ENCODE results near the gene SCN10A. TPM values are rescaled to one million over a fixed set of nuclear protein-coding genes. Genes with fewer than 3 reads are reported as not detected.

The SCN10A gene
- total and polyA plus RNA-seq, 9 of the 15 experiments (the other 6 are each of a cell fraction or from before 2014, with no cell fraction given), result not detected

DNA sequence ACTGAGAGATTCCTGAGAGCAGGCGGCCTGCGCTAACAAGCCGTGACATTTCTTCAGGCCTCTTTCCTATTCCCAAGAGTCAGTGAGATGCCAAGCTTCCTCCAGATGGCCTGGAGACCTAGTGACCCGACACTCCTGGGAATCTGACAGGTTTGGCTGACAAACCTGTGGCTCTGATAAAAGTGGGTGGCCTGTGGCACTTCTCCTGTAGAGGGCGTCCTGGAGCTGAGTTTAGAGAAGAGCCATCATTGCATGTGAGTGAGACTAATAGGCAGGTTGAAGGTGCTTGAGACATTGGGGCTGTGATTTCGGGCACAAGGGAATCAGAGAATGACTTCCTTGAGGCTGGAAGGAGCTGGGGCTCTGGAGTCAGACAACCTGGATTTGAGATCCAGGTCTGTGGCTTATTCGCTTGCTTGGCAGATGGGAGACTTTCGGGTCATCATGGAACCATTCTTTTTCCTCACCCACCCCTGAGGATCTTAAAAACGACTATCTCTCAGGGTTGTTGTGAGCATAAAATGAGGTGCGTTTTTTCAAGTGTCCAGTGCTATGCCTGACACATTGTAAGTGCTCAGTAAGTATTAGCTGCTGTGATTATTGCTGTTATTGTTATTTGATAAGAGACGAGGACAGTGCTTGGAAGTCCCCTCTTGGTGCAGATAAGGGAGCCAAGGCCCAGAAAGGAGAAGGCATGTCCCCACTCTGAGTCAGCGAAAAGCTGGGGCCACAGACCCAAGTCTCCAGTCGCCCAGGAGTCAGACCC lies 77.2 kb downstream of the SCN10A start (continued):
- TF ChIP-seq, protein P1, sequence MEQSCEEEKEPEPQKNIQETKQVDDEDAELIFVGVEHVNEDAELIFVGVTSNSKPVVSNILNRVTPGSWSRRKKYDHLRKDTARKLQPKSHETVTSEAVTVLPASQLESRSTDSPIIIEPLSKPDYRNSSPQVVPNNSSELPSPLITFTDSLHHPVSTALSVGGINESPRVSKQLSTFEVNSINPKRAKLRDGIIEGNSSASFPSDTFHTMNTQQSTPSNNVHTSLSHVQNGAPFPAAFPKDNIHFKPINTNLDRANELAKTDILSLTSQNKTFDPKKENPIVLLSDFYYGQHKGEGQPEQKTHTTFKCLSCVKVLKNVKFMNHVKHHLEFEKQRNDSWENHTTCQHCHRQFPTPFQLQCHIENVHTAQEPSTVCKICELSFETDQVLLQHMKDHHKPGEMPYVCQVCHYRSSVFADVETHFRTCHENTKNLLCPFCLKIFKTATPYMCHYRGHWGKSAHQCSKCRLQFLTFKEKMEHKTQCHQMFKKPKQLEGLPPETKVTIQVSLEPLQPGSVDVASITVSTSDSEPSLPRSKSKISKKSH (CRISPR knock-in tag; IDR thresholded peaks at IDR 0.05), result no peak
- TF ChIP-seq PYGO2 (tag; IDR thresholded peaks at IDR 0.05) (no peak), TEAD2 (tag; IDR thresholded peaks at IDR 0.05) (no peak), PCBP2 (IDR thresholded peaks at IDR 0.05; ENCODE audit: low read depth, low read length, poor library complexity, severe bottlenecking) (no peak), KDM1A (IDR thresholded peaks at IDR 0.05) (peak; percentile 48 to 58; a peak in 2 of 4 replicates), ZNF184 (CRISPR knock-in tag; IDR thresholded peaks at IDR 0.05) (no peak), NFE2 (IDR thresholded peaks at IDR 0.05; ENCODE audit: low read depth) (peak; percentile 62; the same call in 1 of the 2 replicates), CREBBP (IDR thresholded peaks at IDR 0.05; ENCODE audit: low read depth, low read length) (no peak), DPF2 (IDR thresholded peaks at IDR 0.05) (0 out of 2 replicates have a peak, but pooled peaks have one; percentile 20), NCOA4 (IDR thresholded peaks at IDR 0.05; ENCODE audit: partially characterized antibody) (no peak)
- TF ChIP-seq, protein P2, sequence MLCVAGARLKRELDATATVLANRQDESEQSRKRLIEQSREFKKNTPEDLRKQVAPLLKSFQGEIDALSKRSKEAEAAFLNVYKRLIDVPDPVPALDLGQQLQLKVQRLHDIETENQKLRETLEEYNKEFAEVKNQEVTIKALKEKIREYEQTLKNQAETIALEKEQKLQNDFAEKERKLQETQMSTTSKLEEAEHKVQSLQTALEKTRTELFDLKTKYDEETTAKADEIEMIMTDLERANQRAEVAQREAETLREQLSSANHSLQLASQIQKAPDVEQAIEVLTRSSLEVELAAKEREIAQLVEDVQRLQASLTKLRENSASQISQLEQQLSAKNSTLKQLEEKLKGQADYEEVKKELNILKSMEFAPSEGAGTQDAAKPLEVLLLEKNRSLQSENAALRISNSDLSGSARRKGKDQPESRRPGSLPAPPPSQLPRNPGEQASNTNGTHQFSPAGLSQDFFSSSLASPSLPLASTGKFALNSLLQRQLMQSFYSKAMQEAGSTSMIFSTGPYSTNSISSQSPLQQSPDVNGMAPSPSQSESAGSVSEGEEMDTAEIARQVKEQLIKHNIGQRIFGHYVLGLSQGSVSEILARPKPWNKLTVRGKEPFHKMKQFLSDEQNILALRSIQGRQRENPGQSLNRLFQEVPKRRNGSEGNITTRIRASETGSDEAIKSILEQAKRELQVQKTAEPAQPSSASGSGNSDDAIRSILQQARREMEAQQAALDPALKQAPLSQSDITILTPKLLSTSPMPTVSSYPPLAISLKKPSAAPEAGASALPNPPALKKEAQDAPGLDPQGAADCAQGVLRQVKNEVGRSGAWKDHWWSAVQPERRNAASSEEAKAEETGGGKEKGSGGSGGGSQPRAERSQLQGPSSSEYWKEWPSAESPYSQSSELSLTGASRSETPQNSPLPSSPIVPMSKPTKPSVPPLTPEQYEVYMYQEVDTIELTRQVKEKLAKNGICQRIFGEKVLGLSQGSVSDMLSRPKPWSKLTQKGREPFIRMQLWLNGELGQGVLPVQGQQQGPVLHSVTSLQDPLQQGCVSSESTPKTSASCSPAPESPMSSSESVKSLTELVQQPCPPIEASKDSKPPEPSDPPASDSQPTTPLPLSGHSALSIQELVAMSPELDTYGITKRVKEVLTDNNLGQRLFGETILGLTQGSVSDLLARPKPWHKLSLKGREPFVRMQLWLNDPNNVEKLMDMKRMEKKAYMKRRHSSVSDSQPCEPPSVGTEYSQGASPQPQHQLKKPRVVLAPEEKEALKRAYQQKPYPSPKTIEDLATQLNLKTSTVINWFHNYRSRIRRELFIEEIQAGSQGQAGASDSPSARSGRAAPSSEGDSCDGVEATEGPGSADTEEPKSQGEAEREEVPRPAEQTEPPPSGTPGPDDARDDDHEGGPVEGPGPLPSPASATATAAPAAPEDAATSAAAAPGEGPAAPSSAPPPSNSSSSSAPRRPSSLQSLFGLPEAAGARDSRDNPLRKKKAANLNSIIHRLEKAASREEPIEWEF (CRISPR knock-in tag; IDR thresholded peaks at IDR 0.05), result no peak
- TF ChIP-seq, protein P3, sequence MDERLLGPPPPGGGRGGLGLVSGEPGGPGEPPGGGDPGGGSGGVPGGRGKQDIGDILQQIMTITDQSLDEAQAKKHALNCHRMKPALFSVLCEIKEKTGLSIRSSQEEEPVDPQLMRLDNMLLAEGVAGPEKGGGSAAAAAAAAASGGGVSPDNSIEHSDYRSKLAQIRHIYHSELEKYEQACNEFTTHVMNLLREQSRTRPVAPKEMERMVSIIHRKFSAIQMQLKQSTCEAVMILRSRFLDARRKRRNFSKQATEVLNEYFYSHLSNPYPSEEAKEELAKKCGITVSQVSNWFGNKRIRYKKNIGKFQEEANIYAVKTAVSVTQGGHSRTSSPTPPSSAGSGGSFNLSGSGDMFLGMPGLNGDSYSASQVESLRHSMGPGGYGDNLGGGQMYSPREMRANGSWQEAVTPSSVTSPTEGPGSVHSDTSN (CRISPR knock-in tag; IDR thresholded peaks at IDR 0.05; ENCODE audit: low read depth), result 0 out of 2 replicates have a peak, but pooled peaks have one; percentile 4
- TF ChIP-seq, protein P3 (tag; conservative IDR thresholded peaks at IDR 0.05; ENCODE audit: low read depth), result no peak
- TF ChIP-seq, protein P4, sequence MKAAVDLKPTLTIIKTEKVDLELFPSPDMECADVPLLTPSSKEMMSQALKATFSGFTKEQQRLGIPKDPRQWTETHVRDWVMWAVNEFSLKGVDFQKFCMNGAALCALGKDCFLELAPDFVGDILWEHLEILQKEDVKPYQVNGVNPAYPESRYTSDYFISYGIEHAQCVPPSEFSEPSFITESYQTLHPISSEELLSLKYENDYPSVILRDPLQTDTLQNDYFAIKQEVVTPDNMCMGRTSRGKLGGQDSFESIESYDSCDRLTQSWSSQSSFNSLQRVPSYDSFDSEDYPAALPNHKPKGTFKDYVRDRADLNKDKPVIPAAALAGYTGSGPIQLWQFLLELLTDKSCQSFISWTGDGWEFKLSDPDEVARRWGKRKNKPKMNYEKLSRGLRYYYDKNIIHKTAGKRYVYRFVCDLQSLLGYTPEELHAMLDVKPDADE (conservative IDR thresholded peaks at IDR 0.05; ENCODE audit: control insufficient read depth, low read depth, low read length), result no peak
- TF ChIP-seq, protein P5, sequence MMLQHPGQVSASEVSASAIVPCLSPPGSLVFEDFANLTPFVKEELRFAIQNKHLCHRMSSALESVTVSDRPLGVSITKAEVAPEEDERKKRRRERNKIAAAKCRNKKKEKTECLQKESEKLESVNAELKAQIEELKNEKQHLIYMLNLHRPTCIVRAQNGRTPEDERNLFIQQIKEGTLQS (IDR thresholded peaks at IDR 0.05), result no peak
- TF ChIP-seq, protein P5 (CRISPR knock-in tag; conservative IDR thresholded peaks at IDR 0.05), result 0 out of 2 replicates have a peak, but pooled peaks have one; percentile 17
